GM19467 (cell line): ENCODE results near the gene GIT2.
"Not testable (repeated sequence)": the region's sequence is repeated elsewhere in the genome, so short reads cannot be mapped to it uniquely, and the experiment has no call there.

Experiments used
- ATAC-seq: cut with Tn5 transposase; IDR thresholded peaks from one replicate; pipeline ENCODE4 v1.9.1; 2021; ENCODE audit warnings: mild to moderate bottlenecking, moderate library complexity; ENCODE audit not compliant: unreplicated experiment

Gene GIT2

GRCh38 chr12:110005319-110005973 is 9.3 kb upstream of the GIT2 start:
- peak; percentile 55 for ATAC-seq

- no peak for ATAC-seq
Measured at GRCh38 chr12:110004598-110004997, 8.4 kb upstream of the GIT2 start.

GRCh38 chr12:110002676-110003515 is 6.7 kb upstream of the GIT2 start:
- ATAC-seq, result no peak

- ATAC-seq, result no peak
Measured at GRCh38 chr12:110001596-110001995, 5.4 kb upstream of the GIT2 start.

GRCh38 chr12:109999983-110000505 is 3.9 kb upstream of the GIT2 start:
- no peak for ATAC-seq

GRCh38 chr12:109999649-109999971 is 3.4 kb upstream of the GIT2 start:
- ATAC-seq, result no peak

- peak; percentile 50 for ATAC-seq
Measured at GRCh38 chr12:109998904-109999648, 2.9 kb upstream of the GIT2 start, which contains the start of gene ANKRD13A. ANKRD13A (plus strand) TSS chr12:109999430; CDS start chr12:109999689, 259 bp downstream.

- ATAC-seq, result no peak
Measured at GRCh38 chr12:109998241-109998903, 2.2 kb upstream of the GIT2 start.

GRCh38 chr12:109997393-109997792 is 1.2 kb upstream of the GIT2 start:
- ATAC-seq, result no peak

GRCh38 chr12:109996483-109996853 is 300 bp upstream of the GIT2 start:
- ATAC-seq, result no peak

GRCh38 chr12:109995361-109995685 is 845 bp downstream of the GIT2 start:
- no peak for ATAC-seq

GRCh38 chr12:109994401-109995175 is 1.6 kb downstream of the GIT2 start:
- ATAC-seq, result no peak

- no peak for ATAC-seq
Measured at GRCh38 chr12:109993091-109993490, 3.1 kb downstream of the GIT2 start.

GRCh38 chr12:109991586-109991985 is 4.6 kb downstream of the GIT2 start:
- no peak for ATAC-seq

- no peak for ATAC-seq
Measured at GRCh38 chr12:109989380-109989779, 6.8 kb downstream of the GIT2 start.

- no peak for ATAC-seq
Measured at GRCh38 chr12:109988903-109989302, 7.3 kb downstream of the GIT2 start.

- ATAC-seq, result no peak
Measured at GRCh38 chr12:109988274-109988673, 7.9 kb downstream of the GIT2 start.

GRCh38 chr12:109987615-109988014 is 8.6 kb downstream of the GIT2 start:
- no peak for ATAC-seq

GRCh38 chr12:109986236-109986635 is 9.9 kb downstream of the GIT2 start:
- ATAC-seq, result not testable (repeated sequence)

- no peak for ATAC-seq
Measured at GRCh38 chr12:109983432-109984142, 12.6 kb downstream of the GIT2 start.
